ENCODE measurements around the gene MRPL21.

Gene MRPL21

DNA sequence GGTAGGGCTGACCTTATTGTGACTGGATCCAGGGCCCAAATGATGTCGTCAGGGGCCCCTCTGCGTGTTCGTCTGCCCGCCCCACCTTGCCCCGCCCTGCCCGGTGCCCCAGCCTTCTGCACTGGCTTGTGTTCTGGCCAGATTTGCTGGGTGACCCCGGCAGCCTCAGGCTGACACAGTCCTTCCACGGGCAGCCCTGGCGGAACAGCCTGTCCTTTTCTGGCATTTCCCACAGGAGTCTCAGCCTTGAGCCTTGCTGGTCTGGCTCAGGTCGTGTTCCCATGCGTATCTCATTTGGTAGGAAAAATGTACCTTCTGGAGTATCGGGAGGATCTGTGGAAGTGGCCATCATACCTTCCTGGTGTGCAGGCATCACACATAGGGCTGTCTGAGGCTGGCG, 31.0 kb upstream of the MRPL21 start:
- no peak for DNase-seq

DNA sequence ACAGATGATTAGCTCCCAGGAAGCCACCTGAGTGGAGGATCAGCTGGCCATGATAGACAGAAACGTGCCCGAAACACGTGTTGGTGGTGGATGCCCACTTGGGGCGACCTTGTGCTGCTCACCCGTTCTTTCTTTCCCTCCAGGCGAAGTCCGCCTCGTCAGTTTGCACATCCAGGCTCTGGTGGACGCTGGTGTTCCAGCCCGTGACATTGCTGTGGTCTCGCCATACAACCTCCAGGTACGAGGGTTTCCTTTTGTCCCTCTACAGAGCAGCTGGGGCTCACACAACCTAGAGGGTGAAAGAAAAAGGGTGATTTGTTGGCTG, 30.7 kb upstream of the MRPL21 start:
- no peak for DNase-seq

DNA sequence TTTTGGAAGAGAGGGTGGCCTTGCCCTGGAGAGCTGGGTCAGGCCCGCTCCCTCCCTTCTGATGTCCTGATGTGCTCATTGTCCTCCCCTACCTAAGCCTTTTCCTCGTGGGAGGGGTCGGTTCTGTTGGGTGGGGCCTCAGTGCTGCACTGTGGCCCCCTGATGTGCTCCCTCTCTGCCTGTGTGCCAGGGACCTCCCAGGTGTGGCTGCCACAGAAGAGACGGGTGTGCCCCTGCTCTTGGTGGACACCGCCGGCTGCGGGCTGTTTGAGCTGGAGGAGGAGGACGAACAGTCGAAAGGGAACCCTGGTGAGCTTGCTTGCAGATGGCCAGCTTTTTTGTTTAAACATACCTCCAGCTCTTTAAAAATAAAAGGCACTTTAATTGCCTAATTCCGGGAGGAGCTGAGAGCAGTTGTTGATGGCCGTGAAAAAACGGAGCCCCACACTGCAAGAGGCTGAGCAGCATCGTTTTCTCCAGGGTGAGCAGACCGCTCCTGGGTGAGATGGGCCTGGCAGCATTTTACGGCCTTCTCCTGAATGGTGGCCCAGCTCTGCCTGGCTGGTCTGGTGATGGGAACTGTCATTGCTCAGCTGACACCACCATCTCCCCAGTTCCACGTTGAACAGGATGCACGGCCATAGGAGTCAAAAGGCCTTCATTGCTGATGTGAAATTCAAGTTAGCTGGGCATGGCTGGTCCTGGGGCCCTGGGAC, 30.1 kb upstream of the MRPL21 start:
- no peak for DNase-seq

DNA sequence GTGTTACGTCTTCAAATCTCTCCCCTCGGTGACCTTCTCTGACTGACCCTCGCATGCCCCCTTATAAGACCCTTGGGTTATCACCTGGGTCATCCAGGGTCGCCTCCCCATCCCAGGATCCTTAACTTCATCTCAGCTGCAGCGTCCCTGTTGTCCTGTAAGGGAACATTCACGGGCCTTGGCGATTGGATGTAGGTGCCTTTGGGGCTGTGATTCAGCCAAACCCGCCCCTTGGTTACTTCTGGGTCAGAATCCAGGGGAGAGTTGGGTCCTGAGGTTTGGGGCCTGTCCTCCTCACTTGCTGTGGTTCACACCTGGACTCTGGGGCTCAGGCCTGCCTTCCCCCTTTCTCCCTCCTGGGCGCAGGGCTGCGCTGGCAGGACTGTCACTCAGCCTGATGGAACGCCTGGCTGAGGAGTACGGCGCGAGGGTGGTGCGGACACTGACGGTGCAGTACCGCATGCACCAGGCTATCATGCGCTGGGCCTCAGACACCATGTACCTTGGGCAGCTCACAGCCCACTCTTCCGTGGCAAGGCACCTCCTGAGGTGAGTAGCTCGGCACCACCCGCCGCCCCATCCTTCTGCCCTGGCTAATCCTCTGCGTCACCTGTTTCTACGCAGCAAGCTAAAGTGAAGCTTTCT, 29.4 kb upstream of the MRPL21 start:
- no peak for DNase-seq

DNA sequence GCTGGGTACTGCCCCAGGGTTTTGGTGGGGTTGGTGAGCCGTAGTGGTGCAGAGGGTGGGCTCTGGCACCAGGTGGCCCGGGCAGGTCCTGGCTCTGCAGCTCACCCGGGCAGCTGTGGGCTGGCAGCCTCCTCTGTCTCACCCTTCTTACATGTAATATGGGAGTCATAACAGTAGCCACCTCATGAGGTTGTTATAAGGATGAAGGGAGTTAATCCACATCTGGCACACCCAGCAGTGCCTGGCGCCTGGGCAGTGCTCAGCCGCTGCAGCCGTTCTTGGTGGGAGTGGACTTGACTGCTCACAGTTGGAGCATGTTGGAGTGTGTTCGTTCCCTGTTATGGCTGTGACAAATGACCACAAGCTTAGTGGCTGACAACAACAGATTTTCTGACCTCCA, 28.7 kb upstream of the MRPL21 start:
- DNase-seq, result no peak

DNA sequence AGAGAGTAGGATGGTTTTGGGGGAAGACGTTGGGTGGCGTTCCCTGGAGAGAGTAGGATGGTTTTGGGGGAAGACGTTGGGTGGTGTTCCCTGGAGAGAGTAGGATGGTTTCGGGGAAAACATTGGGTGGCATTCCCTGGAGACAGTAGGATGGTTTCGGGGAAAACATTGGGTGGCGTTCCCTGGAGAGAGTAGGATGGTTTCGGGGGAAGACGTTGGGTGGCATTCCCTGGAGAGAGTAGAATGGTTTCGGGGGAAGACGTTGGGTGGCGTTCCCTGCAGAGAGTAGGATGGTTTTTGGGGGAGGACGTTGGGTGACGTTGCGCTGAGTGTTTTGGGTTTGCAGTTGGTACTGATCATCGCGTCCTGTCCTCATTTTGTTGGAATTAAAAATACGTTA, 28.3 kb upstream of the MRPL21 start:
- DNase-seq, result no peak

DNA sequence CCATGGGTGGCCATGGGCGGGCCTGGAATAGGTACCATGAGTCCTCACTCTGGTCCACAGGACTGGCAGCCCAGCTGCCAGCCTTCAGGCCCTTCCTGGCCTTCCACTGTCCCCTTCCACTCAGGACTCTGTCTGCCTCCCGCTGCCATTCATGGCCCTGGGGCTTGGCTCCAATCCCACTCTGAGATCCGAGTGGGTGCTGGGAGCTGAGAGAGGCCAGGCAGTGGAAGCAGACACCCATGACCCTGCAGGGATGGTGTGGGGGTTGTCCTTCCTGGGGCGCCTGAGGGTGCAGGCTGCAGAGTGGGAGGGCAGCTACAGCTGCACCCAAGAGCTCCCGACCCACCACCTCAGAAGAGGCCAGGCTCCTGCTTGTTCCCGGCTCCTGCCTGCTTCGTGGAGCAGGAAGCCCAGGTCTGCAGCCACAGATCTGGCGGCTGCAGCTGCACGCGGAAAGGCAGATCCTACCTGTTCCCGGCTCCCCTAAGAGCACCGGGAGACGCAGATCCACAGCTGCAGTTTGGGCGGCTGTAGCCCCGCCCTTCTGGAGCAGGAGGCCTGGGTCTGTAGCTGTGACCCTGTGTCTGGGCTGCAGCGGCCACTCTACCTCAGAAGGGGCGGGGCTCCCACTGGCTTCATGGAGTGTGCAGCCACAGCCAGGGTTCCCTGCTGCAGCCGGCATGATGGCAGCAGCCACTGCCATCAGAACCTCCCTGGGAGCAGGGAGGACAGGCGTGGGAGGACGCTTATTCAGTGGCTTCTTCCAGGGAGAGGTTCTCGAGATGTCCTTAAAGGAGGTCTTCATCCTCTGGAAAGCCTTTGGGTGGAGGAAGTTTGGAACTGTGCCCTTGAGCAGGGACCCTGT, 27.6 kb upstream of the MRPL21 start:
- DNase-seq, result no peak

DNA sequence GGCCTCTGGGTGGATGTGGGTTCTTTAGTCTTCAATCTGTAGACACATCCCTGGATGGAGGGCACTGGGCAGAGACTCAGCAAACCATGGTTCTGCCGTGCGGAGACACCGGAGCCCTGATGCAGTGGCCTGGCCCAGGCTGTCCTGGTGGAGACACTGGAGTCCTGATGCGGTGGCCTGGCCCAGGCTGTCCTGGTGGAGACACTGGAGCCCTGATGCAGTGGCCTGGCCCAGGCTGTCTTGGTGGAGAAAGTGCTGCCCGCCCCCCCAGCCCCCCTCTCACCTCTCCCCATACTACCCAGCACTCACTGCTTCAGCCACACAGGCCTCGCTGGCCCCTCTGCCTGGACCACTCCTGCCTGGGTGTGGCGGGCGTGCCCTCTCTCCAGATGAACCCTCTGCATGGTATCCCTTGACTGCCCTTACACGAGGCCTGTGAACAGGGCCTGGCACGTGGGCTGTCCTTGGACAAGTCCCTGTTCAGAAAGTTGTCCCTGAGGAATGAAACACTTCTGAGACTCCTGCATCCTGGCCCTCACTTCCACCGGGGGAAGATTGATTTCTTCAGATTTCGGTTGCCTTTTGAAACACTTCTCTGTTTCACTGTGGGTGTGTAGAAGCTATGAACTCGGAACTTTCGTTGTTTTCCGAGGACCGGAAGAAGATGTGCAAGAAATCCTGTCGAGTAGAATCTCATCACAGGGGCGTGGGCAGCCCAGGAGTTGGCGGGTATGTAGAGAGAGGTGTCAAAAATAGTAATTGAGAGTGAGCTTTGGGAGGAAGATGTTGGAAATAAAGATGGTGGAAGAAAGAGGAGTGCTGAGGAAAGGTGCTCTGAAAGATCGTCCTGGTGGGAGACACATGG, 26.3 kb upstream of the MRPL21 start:
- no peak for DNase-seq

DNA sequence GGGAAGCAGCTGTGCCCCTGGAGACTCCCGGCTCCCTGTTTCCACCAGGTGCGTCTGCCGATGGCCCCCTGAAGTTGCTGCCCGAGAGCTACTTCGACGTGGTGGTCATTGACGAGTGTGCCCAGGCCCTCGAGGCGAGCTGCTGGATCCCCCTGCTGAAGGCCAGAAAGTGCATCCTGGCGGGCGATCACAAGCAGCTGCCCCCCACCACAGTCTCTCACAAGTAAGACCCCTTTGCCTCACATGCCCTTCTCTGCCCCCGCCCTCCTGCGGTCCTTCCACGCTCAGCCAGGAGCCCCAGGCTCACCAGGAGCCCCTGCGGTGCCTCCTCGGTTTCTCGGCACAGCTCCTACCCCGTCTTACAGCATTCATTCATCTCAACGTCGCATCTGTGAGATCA, 25.5 kb upstream of the MRPL21 start:
- DNase-seq, result no peak

DNA sequence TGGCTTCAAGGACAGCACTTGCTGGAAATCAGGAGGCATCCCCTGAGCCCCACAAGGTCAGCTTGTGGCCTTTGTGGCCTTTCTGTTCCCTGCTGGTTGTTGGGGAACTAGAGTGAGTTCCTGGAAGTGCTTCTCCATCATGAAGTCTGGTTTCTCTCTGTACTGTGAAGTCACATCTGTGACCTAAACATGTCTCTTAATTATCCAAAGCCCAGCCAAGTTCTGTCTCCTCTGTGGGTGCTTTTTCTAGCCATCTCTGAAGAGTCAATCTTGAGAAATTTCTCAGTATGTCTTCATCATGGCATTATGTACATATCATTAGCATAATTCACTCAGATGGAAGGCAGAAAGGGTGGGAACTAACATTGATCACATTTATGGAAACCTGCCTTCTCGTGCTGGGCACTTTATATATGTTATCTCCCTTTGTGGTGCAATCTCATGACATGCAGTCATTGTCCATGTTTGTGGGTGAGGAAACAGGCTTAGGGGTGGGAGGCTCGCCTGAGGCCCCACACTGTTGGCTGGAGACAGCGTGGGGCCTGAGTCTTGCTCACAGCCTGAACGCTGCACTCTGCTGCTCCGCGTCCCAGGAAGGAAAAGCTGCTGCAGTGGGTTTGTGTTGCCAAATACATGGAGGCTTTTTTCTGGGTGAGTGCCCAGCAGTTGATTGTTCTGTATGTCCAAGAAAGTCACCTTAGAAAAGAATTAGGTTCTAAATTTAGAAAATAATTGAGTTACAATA, 24.7 kb upstream of the MRPL21 start:
- no peak for DNase-seq

DNA sequence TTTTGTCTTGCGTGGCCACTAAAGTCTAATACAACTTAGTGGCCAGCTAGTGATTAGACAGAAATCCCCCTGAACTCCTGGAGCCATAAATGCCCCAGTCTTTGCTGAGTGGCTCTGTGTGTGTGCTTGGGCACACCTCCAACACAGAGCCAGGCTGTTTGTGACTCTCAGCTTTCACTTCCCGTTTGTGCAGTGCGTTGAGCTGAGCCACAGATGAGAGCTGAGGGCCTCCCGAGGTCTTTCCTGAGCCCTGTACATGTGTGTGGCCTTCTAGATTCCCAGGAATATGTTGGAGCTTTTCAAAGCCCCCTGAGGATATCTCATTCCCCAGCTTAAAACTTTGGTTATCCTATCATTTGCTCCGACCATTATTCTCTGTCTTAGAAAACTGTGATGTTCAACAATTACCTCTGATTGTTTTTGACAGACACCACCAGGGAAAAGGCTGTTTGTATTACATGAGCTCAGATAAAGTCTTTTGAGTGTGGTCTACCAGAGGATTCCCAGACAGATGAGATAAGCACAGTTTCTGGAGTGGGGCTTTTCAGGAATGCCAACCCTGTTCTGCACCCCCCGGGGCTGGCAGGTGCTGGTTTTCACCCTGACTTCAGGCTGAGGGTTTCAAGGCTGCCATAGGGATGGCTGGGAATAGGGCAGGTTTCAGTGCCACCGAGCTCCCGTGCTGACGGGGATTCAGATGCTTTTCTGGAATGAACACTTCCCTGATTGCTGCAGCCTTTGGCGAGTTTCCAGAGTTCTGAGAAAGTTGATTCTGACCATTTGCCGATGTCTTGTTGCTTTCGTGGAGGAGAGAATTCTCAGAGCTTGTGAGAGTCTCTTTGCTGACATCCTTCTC, 23.9 kb upstream of the MRPL21 start:
- DNase-seq, result no peak

DNA sequence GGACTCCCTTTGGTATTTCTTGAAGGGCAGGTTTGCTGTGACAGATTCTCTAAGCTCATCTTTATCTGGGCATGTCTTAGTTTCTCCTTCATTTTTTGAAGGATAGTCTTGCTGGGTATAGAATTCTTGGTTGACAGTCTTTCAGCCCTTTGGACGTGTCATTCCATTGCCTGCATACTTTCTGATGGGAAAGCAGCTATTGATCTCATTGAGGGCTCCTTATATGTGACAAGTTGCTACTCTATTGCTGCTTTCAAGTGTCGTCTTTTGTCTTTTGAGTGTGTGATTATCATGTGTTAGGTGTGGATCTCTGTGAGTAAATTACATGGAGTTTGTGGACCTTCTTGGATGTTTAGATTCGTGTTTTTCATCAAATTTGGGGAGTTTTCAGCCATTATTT, 22.0 kb upstream of the MRPL21 start:
- no peak for DNase-seq

DNA sequence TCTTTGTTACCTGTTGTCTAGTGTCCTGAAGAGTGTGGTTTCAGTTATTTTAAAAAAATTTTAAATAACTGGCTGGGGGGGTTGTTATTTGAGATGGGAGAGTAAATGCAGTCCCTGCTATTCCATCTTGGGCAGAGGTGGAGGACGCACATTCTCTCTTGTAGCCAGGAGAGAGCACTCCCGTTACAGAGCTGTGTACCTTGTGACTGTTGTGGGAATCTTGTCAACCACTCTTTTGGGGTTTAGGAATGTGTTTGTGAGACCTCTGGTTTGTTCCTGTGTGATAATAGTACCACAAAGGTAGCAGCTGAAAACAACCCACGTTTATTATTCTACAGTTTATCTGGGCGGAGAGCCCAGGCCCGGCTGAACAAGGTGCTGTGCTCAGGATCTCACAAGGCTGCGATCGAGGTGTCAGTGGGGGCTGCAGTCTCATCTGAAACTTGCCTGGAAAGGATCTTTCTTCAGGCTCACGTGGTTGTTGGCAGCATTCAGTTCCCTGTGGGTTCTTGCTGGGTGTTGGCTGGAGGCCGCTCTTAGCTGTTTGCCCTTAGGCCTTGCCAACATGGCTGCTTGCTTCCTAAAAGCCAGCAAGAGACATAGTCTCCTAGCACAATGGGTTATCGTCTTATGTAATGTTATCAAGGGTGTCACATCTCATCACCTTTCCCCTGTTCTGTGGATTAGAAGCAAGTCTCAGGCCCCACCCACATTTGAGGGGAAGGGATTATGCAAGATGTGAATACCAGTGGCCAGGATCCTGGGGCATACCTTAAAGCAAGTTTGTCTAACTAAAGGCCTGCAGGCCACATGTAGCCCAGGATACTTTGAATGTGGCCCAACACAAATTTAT, 20.7 kb upstream of the MRPL21 start:
- no peak for DNase-seq

DNA sequence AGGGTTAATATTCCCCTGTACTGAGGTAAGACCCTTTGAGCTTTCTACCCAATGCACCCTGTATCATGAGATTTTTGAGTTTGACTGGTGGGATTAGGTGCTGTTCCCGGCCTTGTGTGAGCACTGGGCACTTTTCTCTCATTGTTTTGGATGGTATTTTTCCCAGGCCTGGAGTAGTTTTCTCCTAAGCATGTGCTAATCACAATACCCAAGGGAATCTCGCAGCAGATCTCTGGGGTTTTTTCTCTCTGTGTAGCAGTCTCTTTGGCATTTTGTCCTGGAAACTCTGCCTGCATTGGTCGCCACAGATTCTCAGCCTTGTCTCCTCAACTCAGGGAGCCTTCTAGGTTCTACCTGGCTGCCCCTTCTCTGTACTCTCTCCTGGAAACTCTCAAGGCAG, 20.0 kb upstream of the MRPL21 start:
- DNase-seq, result no peak

DNA sequence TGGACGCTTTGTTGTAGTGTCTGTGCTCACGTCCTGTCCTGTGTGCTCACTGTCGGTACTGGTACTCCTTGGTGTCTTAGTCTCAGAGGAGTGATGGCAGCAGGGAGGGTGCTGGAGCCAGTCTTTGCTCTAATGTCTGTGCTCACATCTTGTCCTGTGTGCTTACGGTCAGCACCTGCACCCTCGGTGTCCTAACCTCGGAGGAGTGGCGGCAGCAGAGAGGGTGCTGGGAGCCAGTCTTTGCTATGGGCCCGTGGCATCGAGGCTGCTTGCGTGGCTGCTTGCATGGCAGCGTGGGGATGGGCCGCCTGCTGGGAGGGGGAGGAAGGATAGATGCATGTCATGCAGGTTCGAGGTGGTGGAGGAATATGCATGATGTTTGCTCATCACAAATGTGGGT, 12.8 kb upstream of the MRPL21 start:
- no peak for DNase-seq

DNA sequence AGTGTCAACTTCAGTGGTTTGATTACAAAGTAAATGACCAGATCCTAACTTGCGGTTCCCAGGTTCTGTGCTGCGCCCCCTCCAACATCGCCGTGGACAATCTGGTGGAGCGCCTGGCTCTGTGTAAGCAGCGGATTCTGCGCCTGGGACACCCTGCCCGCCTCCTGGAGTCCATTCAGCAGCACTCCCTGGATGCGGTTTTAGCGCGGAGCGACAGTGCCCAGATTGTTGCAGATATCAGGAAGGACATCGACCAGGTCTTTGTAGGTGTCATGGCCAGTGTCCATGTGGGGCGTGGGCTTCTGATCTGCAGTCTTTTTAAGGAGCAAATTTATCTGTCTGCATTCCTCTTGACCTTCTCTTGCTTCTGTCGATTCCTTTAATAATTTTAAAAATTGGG, 11.1 kb upstream of the MRPL21 start:
- no peak for DNase-seq

DNA sequence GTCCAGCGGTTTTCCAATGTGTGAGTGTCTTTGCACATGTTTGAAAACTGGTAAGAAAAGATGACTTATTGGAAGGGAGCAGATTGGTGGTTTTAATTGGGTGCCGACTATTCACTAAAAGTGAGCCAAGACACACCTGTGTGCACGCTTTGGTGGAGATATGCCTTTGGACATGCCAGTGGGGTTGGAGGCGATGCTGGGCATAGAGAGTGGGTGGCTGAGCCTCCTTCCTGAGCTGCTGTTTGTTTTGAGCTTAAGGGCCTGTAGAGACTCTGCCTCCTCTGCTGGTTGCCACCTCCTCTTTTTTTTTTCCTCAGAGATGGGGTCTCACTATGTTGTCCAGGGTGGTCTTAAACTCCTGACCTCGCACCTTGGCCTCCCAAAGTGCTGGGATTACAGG, 9.6 kb upstream of the MRPL21 start:
- no peak for DNase-seq

DNA sequence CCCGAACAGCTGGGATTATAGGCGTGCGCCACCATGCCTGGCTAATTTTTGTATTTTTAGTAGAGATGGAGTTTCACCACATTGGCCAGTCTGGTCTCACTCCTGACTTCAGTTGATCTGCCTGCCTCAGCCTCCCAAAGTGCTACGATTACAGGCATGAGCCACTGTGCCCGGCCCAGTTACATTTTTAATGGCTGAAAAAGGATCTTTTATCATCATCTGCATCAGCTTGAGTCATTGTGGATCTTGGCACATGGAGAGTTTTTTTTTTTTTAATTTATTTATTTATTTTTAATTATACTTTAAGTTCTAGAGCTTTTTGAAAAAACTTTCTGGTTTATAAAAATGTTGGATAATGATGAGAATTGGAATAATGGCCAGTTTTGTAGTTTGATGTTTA, 8.6 kb upstream of the MRPL21 start:
- DNase-seq, result no peak

DNA sequence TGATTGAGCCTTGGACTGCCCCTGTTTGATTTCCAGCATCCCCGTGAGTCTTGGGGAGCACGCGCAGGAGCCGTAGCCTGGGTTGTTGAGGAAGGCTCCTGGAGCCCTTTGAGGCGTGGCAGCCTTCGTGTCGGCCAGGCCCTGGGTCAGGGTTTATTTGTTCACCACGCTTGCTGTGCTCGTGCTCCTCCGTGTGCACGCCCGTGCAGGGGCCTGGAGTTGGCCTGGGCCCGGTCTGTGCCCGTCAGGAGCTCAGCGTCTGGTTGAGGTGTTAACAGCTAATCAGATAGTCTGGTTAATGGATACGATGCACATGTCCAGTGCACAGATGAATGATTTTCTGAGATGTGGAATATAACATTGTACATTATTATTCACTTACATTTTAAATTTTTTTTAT, 8.1 kb upstream of the MRPL21 start:
- no peak for DNase-seq

DNA sequence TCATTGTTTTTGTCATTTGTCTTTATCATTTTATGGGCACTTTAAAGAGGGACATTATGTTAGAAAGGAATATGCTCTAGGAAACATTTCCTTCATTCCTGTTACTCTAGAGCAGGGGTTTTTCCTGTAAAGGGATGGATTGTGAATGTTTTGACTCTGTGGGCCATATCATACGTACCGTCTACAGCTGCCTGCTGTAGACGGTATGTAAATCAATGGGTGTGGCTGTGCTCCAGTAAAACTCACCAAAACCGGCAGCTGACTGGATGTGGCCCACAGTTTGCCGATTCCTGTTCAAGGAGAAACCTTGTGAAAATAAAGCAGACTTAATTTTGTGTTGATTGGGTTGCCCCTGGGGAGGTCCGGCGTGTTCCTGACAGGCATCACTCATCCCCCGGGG, 7.3 kb upstream of the MRPL21 start:
- DNase-seq, result peak; percentile 36

DNA sequence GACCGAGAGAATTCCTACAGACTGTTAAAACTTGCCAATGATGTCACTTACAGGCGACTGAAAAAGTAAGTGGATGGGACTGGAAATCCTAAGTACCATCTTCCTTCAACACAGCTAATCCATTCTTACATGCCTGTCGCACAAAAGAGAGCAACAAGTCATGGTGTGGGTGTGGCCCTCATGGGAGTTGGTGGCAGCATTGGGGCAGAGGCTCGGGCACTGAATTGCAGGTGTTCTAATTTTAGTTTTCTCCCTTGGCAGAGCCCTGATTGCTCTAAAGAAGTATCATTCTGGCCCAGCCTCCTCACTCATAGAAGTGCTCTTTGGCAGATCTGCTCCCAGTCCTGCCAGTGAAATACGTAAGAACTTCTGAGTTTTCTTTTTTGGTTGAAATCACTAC, 4.6 kb upstream of the MRPL21 start:
- no peak for DNase-seq

Measured in NCI-H526 treated with DMSO at 0.1 percent for 48 hours (cell line).